Type B pancreatic cell (in vitro differentiated cells): ENCODE data around the gene SMYD3. TPM values are rescaled to one million over a fixed set of nuclear protein-coding genes. Genes with fewer than 3 reads are reported as not detected.

Source experiments
- DNase-seq: peaks from one replicate; pipeline ENCODE4 v3.0.0; 2021; ENCODE audit warnings: mixed read lengths; ENCODE audit not compliant: unreplicated experiment; ENCODE audit errors: extremely low spot score
- H3K27ac Mint-ChIP-seq: 2 replicates; pipeline ENCODE4 v1.8.0; 2021; ENCODE audit warnings: mild to moderate bottlenecking, mixed read lengths
- H3K27me3 Mint-ChIP-seq: 2 replicates; pipeline ENCODE4 v1.8.0; 2021; ENCODE audit warnings: mixed read lengths
- H3K36me3 Mint-ChIP-seq: 2 replicates; pipeline ENCODE4 v1.8.0; 2021; ENCODE audit warnings: mixed read lengths
- H3K4me1 Mint-ChIP-seq: one replicate; pipeline ENCODE4 v1.8.0; 2021; ENCODE audit warnings: mixed read lengths; ENCODE audit not compliant: unreplicated experiment
- H3K4me3 Mint-ChIP-seq: 2 replicates; pipeline ENCODE4 v1.8.0; 2021; ENCODE audit warnings: mild to moderate bottlenecking, mixed read lengths
- H3K9me3 Mint-ChIP-seq: 2 replicates; pipeline ENCODE4 v1.8.0; 2021; ENCODE audit warnings: mixed read lengths
- total RNA-seq: library from RNA; stranded (reverse); gene quantifications from 2 replicates; pipeline ENCODE4 v1.2.1, GENCODE V29; 2021; ENCODE audit warnings: low replicate concordance
- TF ChIP-seq, protein P1 (sequence below): fragments of 200-600 bp; sonication (generic); conservative IDR thresholded peaks from 2 replicates; pipeline ENCODE4 v1.5.0; 2021; ENCODE audit warnings: antibody characterized with exemption, mild to moderate bottlenecking

SMYD3 gene
- total RNA-seq, 1 donor from 2014 or later: 19.4 TPM

DNA sequence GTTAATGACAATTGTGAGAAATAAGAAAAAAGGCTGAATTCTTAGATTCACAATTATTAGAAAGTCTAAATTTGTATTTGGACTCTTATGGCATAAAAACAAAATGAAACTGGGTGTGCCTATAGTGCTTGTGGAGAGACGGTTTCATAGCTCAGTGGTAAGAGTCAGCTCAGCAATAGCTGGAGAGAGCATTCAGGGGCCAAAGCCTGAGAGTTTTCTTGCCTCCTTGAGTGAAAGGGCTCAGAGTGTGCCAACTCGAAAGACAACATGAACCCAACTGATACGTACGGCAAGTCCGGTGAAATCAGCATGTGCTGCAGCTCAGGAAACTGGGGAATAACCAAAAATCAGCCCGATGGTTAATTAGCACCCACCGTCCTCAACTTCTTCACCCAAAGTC, 577.9 kb downstream of the SMYD3 start:
- no peaks in the 10 kb centered on the region for H3K27me3 Mint-ChIP-seq

DNA sequence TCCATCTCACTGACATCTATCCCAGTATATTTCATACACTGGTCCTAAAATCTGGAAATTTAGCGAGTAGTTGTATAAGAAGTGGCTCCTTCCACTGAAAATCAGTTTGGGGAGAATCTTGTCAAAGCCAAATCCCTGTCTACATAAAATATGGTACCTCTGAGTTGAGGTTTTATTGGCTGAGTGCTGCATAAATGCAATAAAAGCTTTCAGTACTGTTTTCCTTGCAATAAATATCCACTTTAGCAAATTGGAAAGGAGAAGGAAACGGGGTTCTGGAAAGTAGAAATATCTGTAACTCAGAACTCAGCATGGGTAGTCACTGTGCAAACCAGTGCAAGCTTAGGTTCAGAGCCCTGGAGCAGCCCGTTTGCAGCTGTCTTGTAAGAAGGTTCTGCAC, 580.2 kb downstream of the SMYD3 start:
- Mint-ChIP-seq H3K4me3 (no peak overlapping the region), H3K9me3 (no peaks in the 10 kb centered on the region), H3K4me1 (peaks cover 6% of the 10 kb centered on the region), H3K27ac (no peak overlapping the region), H3K27me3 (no peaks in the 10 kb centered on the region), H3K36me3 (no peaks in the 10 kb centered on the region)
- no peak for DNase-seq
- TF ChIP-seq, protein P1, sequence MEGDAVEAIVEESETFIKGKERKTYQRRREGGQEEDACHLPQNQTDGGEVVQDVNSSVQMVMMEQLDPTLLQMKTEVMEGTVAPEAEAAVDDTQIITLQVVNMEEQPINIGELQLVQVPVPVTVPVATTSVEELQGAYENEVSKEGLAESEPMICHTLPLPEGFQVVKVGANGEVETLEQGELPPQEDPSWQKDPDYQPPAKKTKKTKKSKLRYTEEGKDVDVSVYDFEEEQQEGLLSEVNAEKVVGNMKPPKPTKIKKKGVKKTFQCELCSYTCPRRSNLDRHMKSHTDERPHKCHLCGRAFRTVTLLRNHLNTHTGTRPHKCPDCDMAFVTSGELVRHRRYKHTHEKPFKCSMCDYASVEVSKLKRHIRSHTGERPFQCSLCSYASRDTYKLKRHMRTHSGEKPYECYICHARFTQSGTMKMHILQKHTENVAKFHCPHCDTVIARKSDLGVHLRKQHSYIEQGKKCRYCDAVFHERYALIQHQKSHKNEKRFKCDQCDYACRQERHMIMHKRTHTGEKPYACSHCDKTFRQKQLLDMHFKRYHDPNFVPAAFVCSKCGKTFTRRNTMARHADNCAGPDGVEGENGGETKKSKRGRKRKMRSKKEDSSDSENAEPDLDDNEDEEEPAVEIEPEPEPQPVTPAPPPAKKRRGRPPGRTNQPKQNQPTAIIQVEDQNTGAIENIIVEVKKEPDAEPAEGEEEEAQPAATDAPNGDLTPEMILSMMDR: no peak

More for the DNA sequence above, 577.9 kb downstream of the SMYD3 start:
- TF ChIP-seq, protein P1: no peak
- Mint-ChIP-seq H3K9me3 (no peaks in the 10 kb centered on the region), H3K4me1 (peaks cover 6% of the 10 kb centered on the region), H3K27ac (no peak overlapping the region), H3K36me3 (no peaks in the 10 kb centered on the region), H3K4me3 (no peak overlapping the region)
- no peak for DNase-seq

DNA sequence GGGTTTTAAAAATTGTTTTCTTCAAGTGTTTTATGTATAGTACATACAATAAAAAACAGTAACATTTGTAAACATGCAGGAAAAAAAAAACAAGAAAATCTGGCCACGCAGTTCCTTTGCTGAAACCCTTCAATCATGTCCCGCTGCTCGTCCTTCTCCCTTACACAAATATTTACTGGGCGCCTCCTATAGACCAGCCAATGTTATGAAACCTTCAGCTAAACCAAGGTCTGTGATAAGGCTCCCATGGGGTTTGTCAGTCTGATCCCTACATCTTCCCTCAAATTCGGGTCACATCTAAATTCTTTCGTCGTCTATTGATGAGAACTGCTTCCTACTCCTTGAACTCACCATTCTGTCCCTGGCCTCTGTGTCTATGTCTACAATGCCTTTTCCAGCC, 583.9 kb downstream of the SMYD3 start:
- Mint-ChIP-seq H3K4me3 (no peak overlapping the region), H3K9me3 (peaks cover 8% of the 10 kb centered on the region), H3K4me1 (peaks cover 6% of the 10 kb centered on the region), H3K36me3 (peaks cover 8% of the 10 kb centered on the region), H3K27me3 (no peaks in the 10 kb centered on the region), H3K27ac (no peak overlapping the region)
- DNase-seq: no peak
- TF ChIP-seq, protein P1: no peak

DNA sequence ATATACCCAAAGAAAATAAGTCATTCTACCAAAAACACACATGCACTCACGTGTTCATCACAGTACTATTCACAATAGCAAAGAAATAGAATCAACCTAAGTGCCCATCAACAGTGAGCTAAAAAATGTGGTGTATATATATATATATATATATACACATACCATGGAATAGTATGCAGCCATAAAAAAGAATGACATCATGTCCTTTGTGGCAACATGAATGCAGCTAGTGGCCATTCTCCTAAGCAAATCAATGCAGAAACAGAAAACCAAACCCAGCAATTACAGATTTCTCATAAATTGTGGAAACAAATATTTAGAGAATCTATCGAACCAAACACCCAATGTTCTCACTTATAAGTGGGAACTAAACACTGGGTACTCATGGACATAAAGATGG, 585.7 kb downstream of the SMYD3 start:
- Mint-ChIP-seq H3K27me3 (no peaks in the 10 kb centered on the region), H3K9me3 (peaks cover 8% of the 10 kb centered on the region), H3K4me1 (peaks cover 4% of the 10 kb centered on the region), H3K36me3 (peaks cover 8% of the 10 kb centered on the region), H3K4me3 (no peak overlapping the region), H3K27ac (no peak overlapping the region)
- no peak for DNase-seq
- TF ChIP-seq, protein P1: no peak

- peaks cover 8% of the 10 kb centered on the region for H3K9me3 Mint-ChIP-seq
Observed at GRCh38 chr1:245917403-245917802, 589.7 kb downstream of the SMYD3 start.

More at GRCh38 chr1:245917403-245917802, 589.7 kb downstream of the SMYD3 start:
- no peak overlapping the region for H3K27ac Mint-ChIP-seq
- H3K4me1 Mint-ChIP-seq: peaks cover 4% of the 10 kb centered on the region
- peaks cover 12% of the 10 kb centered on the region for H3K36me3 Mint-ChIP-seq
- DNase-seq: no peak
- H3K4me3 Mint-ChIP-seq: no peak overlapping the region
- TF ChIP-seq, protein P1: no peak
- no peaks in the 10 kb centered on the region for H3K27me3 Mint-ChIP-seq
